Stimulated activated CD4-positive, alpha-beta T cell treated with anti-CD3 and anti-CD28 coated beads, Interleukin-2, amount 100 ng/mL, for 48 hours (primary cell): ENCODE data around the gene KBTBD6.
"Not testable (repeated sequence)": the region's sequence is repeated elsewhere in the genome, so short reads cannot be mapped to it uniquely, and the experiment has no call there.

Experiments
- DNase-seq, 2 donors: peaks; one replicate each; pipeline ENCODE4 v3.0.0-alpha.2; 2020

Gene KBTBD6, protein sequence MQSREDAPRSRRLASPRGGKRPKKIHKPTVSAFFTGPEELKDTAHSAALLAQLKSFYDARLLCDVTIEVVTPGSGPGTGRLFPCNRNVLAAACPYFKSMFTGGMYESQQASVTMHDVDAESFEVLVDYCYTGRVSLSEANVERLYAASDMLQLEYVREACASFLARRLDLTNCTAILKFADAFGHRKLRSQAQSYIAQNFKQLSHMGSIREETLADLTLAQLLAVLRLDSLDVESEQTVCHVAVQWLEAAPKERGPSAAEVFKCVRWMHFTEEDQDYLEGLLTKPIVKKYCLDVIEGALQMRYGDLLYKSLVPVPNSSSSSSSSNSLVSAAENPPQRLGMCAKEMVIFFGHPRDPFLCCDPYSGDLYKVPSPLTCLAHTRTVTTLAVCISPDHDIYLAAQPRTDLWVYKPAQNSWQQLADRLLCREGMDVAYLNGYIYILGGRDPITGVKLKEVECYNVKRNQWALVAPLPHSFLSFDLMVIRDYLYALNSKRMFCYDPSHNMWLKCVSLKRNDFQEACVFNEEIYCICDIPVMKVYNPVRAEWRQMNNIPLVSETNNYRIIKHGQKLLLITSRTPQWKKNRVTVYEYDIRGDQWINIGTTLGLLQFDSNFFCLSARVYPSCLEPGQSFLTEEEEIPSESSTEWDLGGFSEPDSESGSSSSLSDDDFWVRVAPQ

DNA sequence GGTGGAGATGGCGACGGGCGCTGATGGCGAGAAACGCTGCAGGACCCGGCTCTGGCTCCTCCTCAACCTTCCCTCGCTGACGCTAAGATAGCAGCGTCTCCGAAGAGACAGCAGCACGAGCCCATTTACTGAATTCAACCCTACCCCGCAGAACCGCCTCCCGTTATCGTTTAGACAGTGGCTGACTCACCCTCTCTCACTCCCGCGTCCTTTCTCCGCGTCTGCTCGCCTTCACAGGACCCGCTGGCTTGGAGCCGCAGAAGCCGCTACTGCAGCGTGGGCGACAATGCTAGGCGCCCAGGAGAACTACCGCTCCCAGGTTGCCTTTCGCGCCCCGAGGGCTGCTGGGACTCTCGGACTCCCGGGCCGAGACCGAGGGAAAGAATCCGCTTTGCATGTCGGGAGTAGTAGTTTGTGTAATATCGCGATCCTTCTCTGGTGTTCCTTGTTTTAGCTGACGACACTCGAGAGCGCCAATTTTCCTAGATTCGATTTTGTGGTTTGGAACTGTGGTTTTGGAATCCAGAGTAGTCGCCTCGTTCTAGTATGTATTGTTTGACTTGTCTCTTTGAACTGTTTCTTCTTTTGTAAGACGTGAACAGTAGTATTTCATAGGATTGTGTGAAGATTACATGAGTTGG lies at the start of gene KBTBD6:
TSS of gene KBTBD6 (minus strand) at position 291 of the 641 bp plus-strand sequence. CDS start 291 bp downstream, outside the sequence.
- peak; percentile 91 for DNase-seq

DNA sequence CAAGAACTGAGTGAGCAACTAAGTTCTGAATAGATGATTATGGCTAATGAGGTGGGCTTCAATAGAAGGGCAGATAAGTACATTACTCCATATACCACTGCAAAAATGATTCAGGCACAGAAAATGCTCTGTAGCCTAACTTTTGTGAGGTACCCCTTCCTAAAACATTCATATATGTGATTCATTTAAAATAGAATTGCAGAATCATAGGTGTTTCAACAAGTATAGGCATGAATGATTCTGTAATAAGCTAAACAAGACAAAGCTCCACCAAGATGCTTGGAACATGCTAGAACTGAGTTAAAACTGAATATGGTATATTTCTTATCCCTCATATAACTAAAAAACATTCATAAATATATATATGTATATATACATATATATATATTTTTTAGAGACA lies 49.6 kb upstream of the KBTBD6 start:
- no peak for DNase-seq

DNA sequence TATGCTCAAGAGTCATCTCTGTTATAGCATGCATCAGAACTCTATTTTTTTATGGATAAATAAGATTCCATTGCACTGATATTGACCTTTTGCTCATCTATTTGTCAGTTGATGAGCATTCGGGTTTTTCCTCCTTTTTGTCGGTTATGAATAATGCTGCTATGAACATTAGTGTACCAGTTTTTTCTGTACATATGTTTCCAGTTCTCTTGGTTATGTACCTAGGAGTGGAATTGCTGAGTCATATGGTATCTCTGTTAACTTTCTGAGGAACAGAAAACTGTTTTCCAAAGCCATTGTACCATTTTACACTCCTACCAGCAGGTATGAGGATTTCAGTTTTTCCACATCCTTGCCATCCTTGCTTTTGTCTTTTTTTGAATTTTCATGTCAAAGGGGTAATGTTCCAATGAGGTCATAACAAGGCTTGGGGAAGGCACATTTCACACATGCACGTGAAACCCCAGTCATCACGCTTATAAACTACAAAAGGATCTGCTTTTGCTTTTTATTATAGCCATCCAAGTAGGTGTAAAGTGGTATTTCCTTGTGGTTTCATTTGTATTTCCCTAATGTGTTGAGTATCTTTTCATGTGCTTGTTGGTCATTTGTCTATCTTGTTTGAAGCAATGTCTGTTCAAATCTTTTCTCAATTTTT lies 47.1 kb upstream of the KBTBD6 start:
- no peak for DNase-seq

DNA sequence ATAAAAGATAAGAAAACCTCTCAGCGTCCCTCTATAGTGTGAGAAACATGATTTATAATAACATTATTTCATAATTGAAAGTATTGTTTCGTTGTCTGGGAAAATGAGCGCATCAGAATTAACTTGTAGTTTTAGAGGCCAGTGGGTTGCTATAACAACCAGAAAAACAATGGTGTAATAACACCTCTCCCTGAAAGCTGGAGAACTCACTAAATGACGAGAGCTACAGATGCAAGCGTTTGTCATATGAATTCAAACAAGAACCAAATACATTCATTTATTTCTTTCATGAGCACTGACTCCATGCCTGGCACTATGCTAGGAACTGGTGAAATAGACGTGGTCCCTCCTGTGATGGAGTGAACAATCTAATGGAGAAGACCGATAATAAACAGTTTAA lies 45.4 kb upstream of the KBTBD6 start:
- no peak for DNase-seq

DNA sequence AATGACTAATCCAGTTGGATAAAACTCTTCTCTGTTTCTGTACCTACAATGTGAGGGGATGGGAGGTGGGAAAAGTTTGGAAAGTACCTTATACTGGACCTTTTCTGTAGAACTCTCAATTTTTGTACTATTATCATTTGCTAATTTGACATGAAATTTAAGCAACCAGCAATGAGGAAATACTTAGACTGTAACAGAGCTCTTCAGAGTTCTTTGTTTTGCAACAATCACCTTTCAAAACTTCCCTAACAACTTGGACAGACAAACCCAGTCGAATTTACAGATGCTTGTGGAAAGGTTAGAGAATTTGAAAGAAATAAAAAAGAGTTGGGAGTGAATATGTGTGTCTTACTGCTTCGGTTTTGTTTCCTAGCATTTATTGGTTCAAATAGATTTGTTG lies 45.0 kb upstream of the KBTBD6 start:
- DNase-seq, result no peak

DNA sequence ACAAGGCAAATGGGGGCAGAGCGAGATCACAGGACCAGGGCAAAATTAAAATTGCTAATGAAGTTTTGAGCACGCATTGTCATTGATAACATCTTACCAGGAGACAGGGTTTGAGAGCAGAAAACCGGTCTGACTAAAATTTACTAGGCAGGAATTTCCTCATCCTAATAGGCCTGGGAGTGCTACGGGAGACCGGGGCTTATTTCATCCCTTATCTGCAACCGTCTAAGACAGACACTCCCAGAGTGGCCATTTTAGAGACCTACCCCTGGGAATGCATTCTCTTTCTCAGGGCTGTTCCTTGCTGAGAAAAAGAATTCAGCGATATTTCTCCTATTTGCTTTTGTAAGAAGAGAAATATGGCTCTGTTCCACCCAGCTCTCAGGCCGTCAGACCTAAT lies 43.0 kb upstream of the KBTBD6 start:
- DNase-seq, result not testable (repeated sequence)

DNA sequence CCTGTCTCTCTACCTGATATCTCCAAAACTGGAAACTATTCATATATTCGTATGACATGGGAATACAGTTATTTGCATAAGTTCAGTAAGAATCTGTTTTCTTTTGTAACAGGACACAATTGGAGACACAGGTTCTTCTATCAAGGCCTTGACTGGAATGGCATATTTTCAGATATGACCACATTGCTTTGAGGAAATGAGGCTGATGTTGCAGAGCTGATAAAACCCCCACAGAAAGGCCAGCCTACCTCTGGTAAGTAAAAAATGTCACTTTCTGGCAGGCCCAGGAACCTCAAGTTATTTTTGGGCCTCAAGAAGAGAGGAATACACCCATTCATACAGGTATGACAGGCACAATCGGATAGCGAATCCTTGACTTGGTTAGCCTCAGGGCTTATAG lies 29.5 kb upstream of the KBTBD6 start:
- no peak for DNase-seq

DNA sequence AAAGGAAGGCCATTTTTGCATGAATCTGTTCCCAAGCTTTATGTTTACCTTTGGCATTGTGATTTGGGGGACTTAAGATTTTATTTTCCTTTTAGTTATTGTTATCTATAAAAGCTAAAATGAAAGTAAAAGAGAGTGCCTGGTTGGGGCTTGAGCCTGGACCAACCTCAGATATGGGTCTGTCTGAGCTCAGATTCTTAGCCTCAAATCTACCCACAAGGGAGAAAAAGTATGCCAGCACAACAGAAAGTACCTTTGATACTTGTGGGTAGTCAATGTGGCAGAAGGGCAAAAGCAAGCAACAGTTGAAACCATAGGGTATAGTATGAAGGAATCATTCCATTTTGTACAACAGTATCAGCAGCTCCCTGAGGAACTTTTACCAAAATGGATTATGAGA lies 26.6 kb upstream of the KBTBD6 start:
- no peak for DNase-seq

DNA sequence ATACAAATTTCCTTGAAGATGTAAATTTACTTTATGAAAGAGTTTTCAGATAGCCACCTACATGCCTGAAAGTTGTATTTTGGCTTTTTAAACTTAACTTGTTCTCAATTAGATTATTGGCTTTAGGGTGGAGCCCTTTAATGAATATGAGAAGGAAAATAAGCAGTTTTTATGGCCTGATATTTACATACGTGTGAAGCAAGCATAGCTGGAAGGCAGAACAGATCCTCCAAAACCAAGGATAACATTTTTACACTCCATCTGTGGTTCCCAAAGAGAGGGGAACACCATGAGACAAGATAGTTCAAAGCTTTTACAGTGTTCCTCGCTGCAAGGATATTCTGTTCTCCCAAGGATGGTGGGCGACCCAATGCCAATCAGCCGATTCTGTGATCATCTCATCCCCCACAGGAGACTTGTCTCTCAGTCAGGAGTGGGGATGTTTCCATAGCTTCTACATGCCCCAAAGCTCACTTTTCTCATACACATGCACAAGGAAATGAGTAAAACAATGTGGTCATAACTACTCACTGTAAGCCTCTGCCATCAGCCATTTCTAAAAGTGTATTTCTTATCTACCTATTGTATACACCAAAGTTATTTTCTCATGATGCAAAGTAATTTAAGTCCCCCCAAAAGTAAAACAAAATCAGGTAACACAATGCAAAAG lies 24.6 kb upstream of the KBTBD6 start:
- DNase-seq, result no peak

DNA sequence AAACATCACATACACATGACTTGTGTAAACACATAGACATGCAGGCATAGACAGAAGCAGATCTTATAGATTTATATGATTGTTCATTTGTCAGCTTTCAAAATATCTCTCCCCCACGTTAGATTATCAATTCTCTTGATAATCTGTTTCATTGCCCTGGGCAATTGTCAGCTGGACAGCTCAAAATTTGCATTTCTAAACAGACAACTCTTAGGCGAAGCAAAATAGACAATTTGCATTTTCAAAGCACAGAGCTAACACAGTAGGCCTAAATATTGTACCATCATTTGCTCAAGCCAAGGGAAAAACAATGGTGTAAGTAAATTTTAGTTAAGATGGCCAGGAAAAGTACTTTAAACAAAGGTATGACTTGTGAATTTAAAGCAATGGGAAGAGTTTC lies 24.0 kb upstream of the KBTBD6 start:
- DNase-seq, result no peak

DNA sequence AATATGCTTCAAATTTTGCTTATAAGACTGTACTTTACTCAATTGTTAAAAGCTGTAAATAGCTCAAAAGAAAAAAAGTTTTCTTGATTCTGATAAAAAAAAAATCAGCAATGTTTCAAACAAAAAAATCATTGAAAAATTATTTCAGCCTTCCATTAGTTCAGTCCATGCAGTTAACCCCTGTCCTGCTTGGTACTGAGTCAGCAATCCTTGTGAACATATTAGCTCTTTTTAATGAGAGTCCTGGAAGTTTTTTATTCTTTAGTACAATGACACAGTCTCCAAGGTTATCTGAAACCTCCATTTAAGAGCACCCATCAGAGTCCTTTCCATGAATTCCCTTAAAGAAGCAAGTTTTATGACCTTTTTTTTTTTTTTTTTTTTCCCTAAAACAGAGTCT lies 21.4 kb upstream of the KBTBD6 start:
- no peak for DNase-seq

DNA sequence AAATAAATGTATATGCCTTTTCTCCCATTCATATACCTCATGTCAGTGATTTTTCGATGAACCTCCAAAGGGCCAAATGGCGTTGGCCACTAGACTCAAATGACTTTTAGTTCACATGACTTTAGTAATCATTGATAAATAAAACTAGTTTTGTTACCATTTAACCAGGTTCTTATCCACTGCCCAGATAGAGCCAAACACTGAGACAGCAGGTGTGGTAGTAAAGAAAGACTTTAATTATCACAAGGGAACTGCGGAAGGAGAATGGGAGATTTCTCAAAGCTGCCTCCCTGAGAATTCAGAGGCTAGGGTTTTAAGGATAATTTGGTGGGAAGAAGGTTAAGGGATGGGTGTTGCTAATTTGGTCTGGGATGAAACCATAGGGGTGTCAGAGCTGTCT lies 19.4 kb upstream of the KBTBD6 start:
- no peak for DNase-seq

DNA sequence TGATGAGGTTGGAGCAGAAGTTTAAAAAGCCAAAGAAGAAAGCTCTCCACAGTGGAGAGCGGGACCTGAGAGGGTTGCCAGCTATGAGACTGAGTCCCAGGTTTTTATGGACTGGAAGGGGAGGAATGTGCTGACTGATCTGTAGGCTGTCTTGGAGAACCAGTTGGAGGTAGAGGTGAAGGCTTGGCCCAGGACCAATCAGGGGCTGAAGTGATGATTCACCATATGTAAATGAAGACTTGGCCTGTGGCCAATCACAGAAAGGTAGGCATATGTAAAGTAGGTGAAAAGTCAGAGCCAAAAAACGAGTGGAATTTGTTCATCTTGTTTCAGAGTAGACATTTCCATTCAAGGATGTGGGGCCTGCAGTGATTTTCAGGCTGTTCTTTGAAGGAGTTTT lies 17.5 kb upstream of the KBTBD6 start:
- DNase-seq, result no peak

DNA sequence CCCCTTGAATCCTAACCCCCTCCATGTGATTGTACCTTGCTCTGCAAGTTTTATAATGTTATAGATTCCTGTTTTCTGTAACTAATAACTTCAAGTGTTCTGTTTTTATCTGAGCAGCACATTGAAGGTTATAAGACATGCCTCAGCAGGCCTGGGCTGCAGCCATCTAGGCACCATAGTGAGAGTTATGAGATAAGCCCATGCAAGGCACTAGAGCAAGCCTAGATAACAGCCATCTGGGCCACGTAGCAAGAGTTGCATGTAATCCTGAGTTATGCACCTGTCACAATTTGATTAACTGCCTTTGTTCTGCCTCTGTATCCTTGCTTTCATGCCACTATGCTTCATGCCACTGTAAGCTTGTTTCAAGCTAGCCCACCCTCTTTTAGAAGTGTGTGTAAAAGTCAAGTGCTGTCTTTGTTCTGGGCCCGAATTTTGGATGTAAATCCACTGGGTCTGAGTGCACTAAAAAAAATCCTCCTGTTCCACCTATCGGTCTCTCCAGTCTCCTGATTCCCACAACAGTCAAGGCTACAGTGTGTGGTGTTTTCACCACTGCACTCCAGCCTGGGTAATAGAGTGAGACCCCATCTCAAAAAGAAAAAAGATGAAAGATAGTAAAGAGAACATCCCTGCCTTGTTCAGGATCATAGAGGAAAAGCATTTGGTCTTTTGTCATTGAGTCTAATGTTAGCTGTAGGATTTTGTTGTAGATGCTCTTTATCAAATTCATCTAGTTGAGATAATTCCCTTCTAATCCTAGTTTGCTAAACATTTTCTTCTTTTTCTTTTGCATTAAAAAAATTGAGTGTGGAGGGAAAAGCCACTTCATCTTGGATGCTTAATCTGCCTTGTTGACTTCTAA lies 16.0 kb upstream of the KBTBD6 start:
- DNase-seq, result no peak

DNA sequence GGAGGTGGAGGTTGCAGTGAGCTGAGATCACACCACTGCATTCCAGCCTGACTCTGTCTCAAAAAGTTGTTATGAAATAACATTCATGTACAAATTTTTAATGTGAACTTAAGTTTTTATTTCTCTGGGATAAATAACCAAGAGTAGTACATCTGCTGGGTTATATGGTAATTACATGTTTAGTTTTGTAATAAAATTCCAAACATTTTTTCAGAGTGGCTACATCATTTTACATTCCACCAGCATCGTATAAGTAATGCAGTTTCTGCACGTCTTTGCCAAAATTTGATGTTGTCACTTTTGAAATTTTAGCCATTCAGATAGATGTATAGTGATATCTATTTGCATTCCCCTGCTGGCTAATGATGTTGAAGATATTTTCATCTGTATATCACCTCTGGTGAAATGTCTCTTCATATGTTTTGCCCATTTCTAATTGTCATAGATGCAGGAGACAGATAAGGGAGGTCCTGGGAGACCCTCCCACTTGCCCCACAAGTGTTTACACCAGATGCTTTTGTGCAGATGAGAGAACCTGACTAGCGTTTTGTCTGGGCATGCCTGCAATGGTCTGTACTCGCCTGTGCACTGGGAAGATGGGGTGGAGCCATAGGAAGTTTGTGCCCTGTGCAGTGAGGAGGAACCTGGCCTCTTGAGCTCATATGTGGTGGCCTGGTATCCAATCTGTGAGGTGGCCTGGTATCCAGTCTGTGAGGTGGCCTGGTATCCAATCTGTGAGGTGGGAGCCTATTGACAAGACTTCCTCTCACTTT lies 12.7 kb upstream of the KBTBD6 start:
- DNase-seq, result no peak

DNA sequence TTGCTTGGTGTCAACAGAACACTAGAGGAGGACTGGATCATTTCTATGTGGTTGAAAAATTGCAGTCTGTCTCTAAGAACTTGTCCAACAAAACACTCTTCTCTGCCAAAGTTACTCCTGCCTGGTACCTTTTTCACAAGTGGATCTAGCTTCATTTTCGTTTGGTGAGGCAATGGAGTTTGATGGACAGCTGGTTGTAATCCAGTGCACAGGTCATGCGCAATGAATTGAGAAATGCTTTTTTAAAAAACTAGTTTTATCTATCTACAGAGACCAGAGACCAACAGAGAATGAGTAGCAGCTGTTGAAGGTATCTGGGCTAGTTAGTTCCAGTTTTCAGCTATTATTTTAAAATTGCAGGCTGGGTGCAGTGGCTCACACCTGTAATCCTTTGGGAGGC lies 12.0 kb upstream of the KBTBD6 start:
- DNase-seq, result no peak

DNA sequence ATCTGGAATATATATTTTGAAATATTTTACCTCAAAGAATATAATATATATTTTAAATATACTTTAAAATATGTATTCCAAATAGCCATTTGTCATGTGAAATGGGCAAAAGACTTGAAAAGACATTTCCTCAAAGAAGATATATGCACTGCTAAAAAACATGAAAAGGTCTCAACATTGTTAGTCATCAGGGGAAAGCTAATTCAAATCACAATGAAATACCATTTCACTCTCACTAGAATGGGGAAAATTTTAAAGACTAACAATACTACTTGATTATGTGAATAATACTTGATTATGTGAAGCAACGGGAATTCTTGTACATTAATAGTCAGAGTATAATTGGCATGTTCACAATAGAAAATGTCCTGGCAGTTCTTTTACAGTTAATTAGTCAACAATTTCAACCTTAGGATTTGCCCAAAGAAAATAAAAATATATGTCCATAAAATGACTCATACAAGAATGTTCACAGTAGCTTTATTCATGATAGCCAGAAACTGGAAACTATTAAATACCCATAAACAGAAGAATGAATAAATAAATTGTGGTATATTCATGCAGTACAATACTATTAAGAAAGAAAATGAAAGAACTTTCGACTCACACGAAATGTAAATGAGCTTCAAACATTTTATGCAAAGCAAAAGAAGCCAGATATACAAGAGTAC lies 6.8 kb upstream of the KBTBD6 start:
- no peak for DNase-seq

DNA sequence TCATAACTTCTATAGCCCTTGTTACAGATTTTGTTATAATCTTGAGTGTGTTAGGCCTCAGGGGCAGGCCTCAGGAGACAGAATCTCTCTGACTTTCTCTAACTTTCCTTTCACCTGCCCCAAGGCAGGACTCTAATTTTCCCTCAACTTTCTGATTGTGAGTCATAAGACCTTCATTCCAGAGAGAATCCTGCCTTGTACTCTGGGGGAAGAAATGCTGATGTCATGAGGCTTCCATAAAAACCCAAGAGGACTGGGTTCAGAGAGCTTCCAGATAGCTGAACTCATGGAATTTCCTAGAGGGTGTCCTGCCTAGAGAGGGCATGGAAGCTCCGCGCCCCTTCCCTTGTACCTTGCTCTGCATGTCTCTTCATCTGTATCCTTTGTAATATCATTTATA lies 5.3 kb upstream of the KBTBD6 start:
- no peak for DNase-seq

DNA sequence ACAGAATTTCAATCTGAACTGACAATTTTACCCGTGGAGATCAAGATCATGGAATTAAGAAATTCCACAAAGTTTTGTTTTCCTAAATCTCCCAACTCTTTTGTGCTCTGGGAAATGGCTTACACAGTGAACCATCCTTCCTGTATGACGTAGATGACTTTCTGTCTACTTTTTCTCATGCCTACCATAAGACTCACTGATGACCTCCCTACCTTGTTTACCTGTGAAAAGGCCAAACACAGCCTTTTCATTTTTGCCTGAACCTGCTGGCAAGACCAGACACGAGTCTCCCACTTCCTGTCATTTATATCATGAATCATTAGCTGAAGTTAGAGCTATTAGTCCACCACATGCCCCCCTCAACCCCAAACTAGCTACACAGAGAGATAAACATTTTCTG lies 4.6 kb upstream of the KBTBD6 start:
- no peak for DNase-seq

DNA sequence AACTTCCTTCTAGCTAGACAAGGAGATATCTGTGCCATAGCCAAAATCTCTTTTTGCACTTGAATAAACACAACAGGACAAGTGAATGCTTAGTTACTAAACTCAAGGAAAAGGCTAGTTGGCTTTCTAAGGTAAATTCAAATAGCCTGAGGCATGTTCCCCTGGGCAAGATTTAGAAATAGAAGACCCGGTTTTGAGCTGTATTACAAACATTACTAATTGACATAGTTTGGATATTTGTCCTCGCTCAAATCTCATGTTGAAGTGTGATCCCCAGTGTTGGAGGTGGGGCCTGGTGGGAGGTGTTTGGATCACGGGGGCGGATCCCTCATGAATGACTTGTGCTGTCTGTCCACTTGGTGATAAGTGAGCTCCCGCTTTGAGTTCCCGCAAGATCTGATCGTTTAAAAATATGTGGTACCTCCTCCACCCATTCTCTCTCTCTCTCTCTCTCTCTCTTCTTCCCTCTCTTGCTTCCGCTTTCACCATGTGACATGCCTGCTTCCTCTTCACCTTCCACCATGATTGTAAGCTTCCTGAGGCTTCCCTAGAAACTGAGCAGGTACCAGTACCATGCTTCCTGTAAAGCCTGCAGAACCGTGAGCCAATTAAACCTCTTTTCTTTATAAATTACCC lies 3.9 kb upstream of the KBTBD6 start:
- no peak for DNase-seq
